ENCODE data around the gene HYAL4. TPM values are rescaled to one million over a fixed set of nuclear protein-coding genes. Genes with fewer than 3 reads are reported as not detected.

The HYAL4 gene
- total RNA-seq, 6 experiments from 2014 or later: not detected

- Mint-ChIP-seq H3K4me3 (no peak overlapping the region), H3K4me1 (ENCODE audit: low read depth) (no peaks in the 10 kb centered on the region), H3K36me3 (ENCODE audit: low read depth) (no peaks in the 10 kb centered on the region; the same call in 1 of the 2 replicates), H3K27me3 (ENCODE audit: insufficient read depth) (no peaks in the 10 kb centered on the region), H3K9me3 (peaks cover 41% of the 10 kb centered on the region), H3K27ac (no peak overlapping the region)
- TF ChIP-seq CTCF (IDR thresholded peaks at IDR 0.05): no peak
- no peak for DNase-seq
These were observed 78.6 kb downstream of the HYAL4 start for GRCh38 chr7:123923599-123923998.

- H3K9me3 Mint-ChIP-seq: peaks cover 42% of the 10 kb centered on the region
- no peak within 1 kb of the TSS for H3K27ac Mint-ChIP-seq
- H3K4me1 Mint-ChIP-seq (ENCODE audit: low read depth): no peaks in the 10 kb centered on the region
- no peak for DNase-seq
- no peak within 1 kb of the TSS for H3K4me3 Mint-ChIP-seq
- H3K36me3 Mint-ChIP-seq (ENCODE audit: low read depth): no peaks in the 10 kb centered on the region; the same call in 1 of the 2 replicates
- no peaks in the 10 kb centered on the region for H3K27me3 Mint-ChIP-seq (ENCODE audit: insufficient read depth)
- TF ChIP-seq CTCF (IDR thresholded peaks at IDR 0.05): no peak
These were observed 80.0 kb downstream of the HYAL4 start, which contains the start of gene SPAM1 for GRCh38 chr7:123924941-123925340. TSS of gene SPAM1 (plus strand) at chr7:123925241. CDS start at chr7:123953571, 28,330 bp downstream.

Other genes with a start within 250 kb of the HYAL4 start
- gene ASB15, start 243.3 kb upstream of the HYAL4 start, total RNA-seq (2021; fragmentation: NEBNext Ultra II Directional; extraction: Animal tissue kit (Norgen Biotek cat#: 25700)): not detected
- not detected for gene LMOD2, start 189.3 kb upstream of the HYAL4 start, total RNA-seq (2021; fragmentation: NEBNext Ultra II Directional; extraction: Animal tissue kit (Norgen Biotek cat#: 25700))
- gene WASL, start 96.2 kb upstream of the HYAL4 start, total RNA-seq (2021; fragmentation: NEBNext Ultra II Directional; extraction: Animal tissue kit (Norgen Biotek cat#: 25700)): 10 to 100 TPM; 22.7 to 27.6 (median 26.5) TPM
- gene SPAM1, start 80.1 kb downstream of the HYAL4 start, total RNA-seq (2021; fragmentation: NEBNext Ultra II Directional; extraction: Animal tissue kit (Norgen Biotek cat#: 25700)): not detected
- gene TMEM229A, start 187.9 kb downstream of the HYAL4 start, total RNA-seq (2021; fragmentation: NEBNext Ultra II Directional; extraction: Animal tissue kit (Norgen Biotek cat#: 25700)): not detected